HCT116 (cell line): ENCODE measurements around the gene SLC2A9. TPM values are rescaled to one million over a fixed set of nuclear protein-coding genes. Genes with fewer than 3 reads are reported as not detected.

Experiments used
- ATAC-seq: fragments of 200-7000 bp; cut with Tn5 transposase; 2 replicates; pipeline ENCODE4 v1.9.1; 2020; ENCODE audit warnings: mild to moderate bottlenecking, moderate library complexity
- BruUV-seq: library from RNA; stranded (reverse); fragments of 400-500 nt; replicated peaks from 2 replicates; lab custom pipeline; 2021; lab: Mats Ljungman, UMichigan
- CTCF ChIA-PET: fragments of 300-600 bp; sonication (Branson Sonifier 250); formaldehyde crosslinking; loops from one replicate; lab custom pipeline; 2021; ENCODE audit warnings: antibody characterized with exemption; lab: Charles Lee
- POLR2A ChIA-PET: fragments of 300-600, 350-600 bp; sonication (Branson Sonifier 250); formaldehyde crosslinking; loops from one replicate; lab custom pipeline; 2021; ENCODE audit warnings: antibody characterized with exemption; lab: Charles Lee
- RAD21 ChIA-PET, 2 experiments: fragments of 300-600 bp; sonication (Branson Sonifier 250); formaldehyde crosslinking; loops; one replicate each; lab custom pipeline; 2023; ENCODE audit warnings: low total read pairs in 2 of 2; ENCODE audit not compliant: uncharacterized antibody in 2 of 2, unreplicated experiment in 2 of 2, low non-redundant PET in 1 of 2; lab: Charles Lee
- DNase-seq: peaks from one replicate; pipeline ENCODE4 v3.0.0-alpha.2; 2010; ENCODE audit warnings: low read depth, low spot score
- H2AFZ ChIP-seq: fragments of 200-600 bp; shearing (Covaris generic), sonication (generic); 2 replicates; pipeline ENCODE4 v1.6.1; 2017; ENCODE audit warnings: low read depth, mixed run types, mixed read lengths, antibody characterized with exemption, low read length; ENCODE audit not compliant: poor library complexity, severe bottlenecking
- H3K27ac ChIP-seq: 2 replicates; pipeline ENCODE4 v1.5.1; 2012; ENCODE audit warnings: low read depth, low read length
- H3K27me3 ChIP-seq: fragments of 200-600 bp; sonication (generic); 2 replicates; pipeline ENCODE4 v1.6.1; 2016; ENCODE audit warnings: mixed run types, low read length, mixed read lengths; ENCODE audit not compliant: insufficient read depth
- H3K36me3 ChIP-seq, 2 experiments: fragments of 200-500 bp in 1 of 2; fragments of 200-600 bp in 1 of 2; sonication (Bioruptor generic) in 1 of 2; sonication (generic) in 1 of 2; 2 replicates each; pipeline versions ENCODE4 v1.5.1 to v1.6.1; 2014 to 2016; ENCODE audit warnings: low read length in 2 of 2, inconsistent platforms in 1 of 2, mixed read lengths in 1 of 2, mixed run types in 1 of 2; ENCODE audit not compliant: insufficient read depth in 2 of 2, control insufficient read depth in 1 of 2
- H3K4me1 ChIP-seq, 2 experiments: fragments of 200-600 bp in 1 of 2; sonication (generic) in 1 of 2; 2 replicates each; pipeline versions ENCODE4 v1.5.1 to v1.6.1; 2012 to 2017; ENCODE audit warnings: low read length in 2 of 2, inconsistent platforms in 1 of 2, mild to moderate bottlenecking in 1 of 2, mixed read lengths in 1 of 2, mixed run types in 1 of 2, moderate library complexity in 1 of 2; ENCODE audit not compliant: insufficient read depth in 2 of 2, control insufficient read depth in 1 of 2
- H3K4me2 ChIP-seq: fragments of 200-600 bp; sonication (generic); 2 replicates; pipeline ENCODE4 v1.6.1; 2017; ENCODE audit warnings: mixed run types, low read length, mixed read lengths
- H3K4me3 ChIP-seq, 2 experiments: fragments of 200-600 bp in 1 of 2; sonication (generic) in 1 of 2; replicated peaks in 1 of 2; 2 replicates each; pipeline ENCODE4 v1.5.1; 2011 to 2016; ENCODE audit warnings: low read length in 2 of 2, control low read depth in 1 of 2, low read depth in 1 of 2, mild to moderate bottlenecking in 1 of 2, mixed read lengths in 1 of 2, mixed run types in 1 of 2
- H3K79me2 ChIP-seq: fragments of 200-600 bp; sonication (generic); 2 replicates; pipeline ENCODE4 v1.6.1; 2017; ENCODE audit warnings: mild to moderate bottlenecking, mixed run types, low read length, moderate library complexity, mixed read lengths; ENCODE audit not compliant: insufficient read depth
- H3K9ac ChIP-seq: fragments of 200-600 bp; sonication (generic); 2 replicates; pipeline ENCODE4 v1.6.1; 2016; ENCODE audit warnings: low read length, mixed read lengths
- H3K9me2 ChIP-seq: fragments of 200-600 bp; sonication (generic), shearing (Covaris generic); 2 replicates; pipeline ENCODE4 v1.6.1; 2017; ENCODE audit warnings: mixed run types, mild to moderate bottlenecking, moderate library complexity; ENCODE audit not compliant: insufficient read depth
- H3K9me3 ChIP-seq, 2 experiments: fragments of 200-500 bp in 1 of 2; fragments of 200-600 bp in 1 of 2; sonication (Bioruptor generic) in 1 of 2; sonication (generic) in 1 of 2; 2 replicates each; pipeline ENCODE4 v1.6.1; 2014 to 2017; ENCODE audit warnings: low read length in 2 of 2, mixed read lengths in 2 of 2, inconsistent platforms in 1 of 2, low read depth in 1 of 2, mild to moderate bottlenecking in 1 of 2, mixed run types in 1 of 2, moderate library complexity in 1 of 2; ENCODE audit not compliant: control insufficient read depth in 1 of 2, insufficient read depth in 1 of 2
- H4K20me1 ChIP-seq: fragments of 200-600 bp; sonication (generic), shearing (Covaris generic); 2 replicates; pipeline ENCODE4 v1.6.1; 2017; ENCODE audit warnings: mixed run types, mild to moderate bottlenecking, moderate library complexity; ENCODE audit not compliant: insufficient read depth
- CBX3 ChIP-seq: IDR thresholded peaks from 2 replicates; pipeline ENCODE4 v1.6.1; 2012; ENCODE audit warnings: low read depth
- CEBPB ChIP-seq: IDR thresholded peaks from 2 replicates; pipeline ENCODE4 v1.6.1; 2012; ENCODE audit warnings: low read depth
- EGR1 ChIP-seq: IDR thresholded peaks from 2 replicates; pipeline ENCODE4 v1.6.1; 2012; ENCODE audit warnings: low read depth
- ELF1 ChIP-seq: IDR thresholded peaks from 2 replicates; pipeline ENCODE4 v1.6.1; 2012; ENCODE audit warnings: low read depth, borderline replicate concordance
- EZH2phosphoT487 ChIP-seq: fragments of 200-600 bp; IDR thresholded peaks from 2 replicates; pipeline ENCODE4 v1.6.1; 2018; ENCODE audit warnings: antibody characterized with exemption, borderline replicate concordance
- FOSL1 ChIP-seq: IDR thresholded peaks from 2 replicates; pipeline ENCODE4 v1.6.1; 2012; ENCODE audit warnings: low read depth
- JUND ChIP-seq: IDR thresholded peaks from 2 replicates; pipeline ENCODE4 v1.6.1; 2012
- POLR2AphosphoS5 ChIP-seq: IDR thresholded peaks from 2 replicates; pipeline ENCODE4 v1.6.1; 2011; ENCODE audit warnings: mild to moderate bottlenecking, low read depth, low read length, moderate library complexity
- RAD21 ChIP-seq: IDR thresholded peaks from 2 replicates; pipeline ENCODE4 v1.6.1; 2012; ENCODE audit warnings: low read depth, mild to moderate bottlenecking
- SIN3A ChIP-seq: IDR thresholded peaks from 2 replicates; pipeline ENCODE4 v1.6.1; 2012; ENCODE audit warnings: low read depth
- SP1 ChIP-seq: IDR thresholded peaks from 2 replicates; pipeline ENCODE4 v1.6.1; 2012; ENCODE audit warnings: low read depth
- SRF ChIP-seq: IDR thresholded peaks from 2 replicates; pipeline ENCODE4 v1.6.1; 2012; ENCODE audit warnings: low read depth
- TCF7L2 ChIP-seq: IDR thresholded peaks from 2 replicates; pipeline ENCODE4 v1.7.0; 2011; ENCODE audit warnings: borderline replicate concordance, inconsistent platforms; ENCODE audit not compliant: insufficient read depth, insufficient read length; ENCODE audit errors: extremely low read depth
- YY1 ChIP-seq: IDR thresholded peaks from 2 replicates; pipeline ENCODE4 v1.6.1; 2011; ENCODE audit warnings: low read length, low read depth, moderate library complexity, mild to moderate bottlenecking; ENCODE audit not compliant: insufficient replicate concordance; ENCODE audit errors: extremely low read depth
- ZNF274 ChIP-seq: fragments of 200-500 bp; sonication (Bioruptor generic); IDR thresholded peaks from 2 replicates; pipeline ENCODE4 v1.6.1; 2014; ENCODE audit warnings: mild to moderate bottlenecking, low read depth, low read length, inconsistent platforms
- intact Hi-C: fragments of 100-400 bp; cut with micrococcal nuclease; formaldehyde crosslinking; loops from 2 replicates; pipeline ENCODE4 v1.10.0; 2022
- total RNA-seq: library from RNA; stranded (reverse); gene quantifications from one replicate; pipeline ENCODE4 v1.2.1, GENCODE V29; 2021; ENCODE audit not compliant: unreplicated experiment
- TF ChIP-seq, protein P1 (sequence below): IDR thresholded peaks from 2 replicates; pipeline ENCODE4 v1.6.1; 2012
- TF ChIP-seq, protein P2 (sequence below), 3 experiments: fragments of 200-600 bp in 1 of 3; sonication (generic) in 1 of 3; IDR thresholded peaks in 2 of 3; conservative IDR thresholded peaks in 1 of 3; 2 replicates each; pipeline ENCODE4 v1.5.1; 2012 to 2017; ENCODE audit warnings: low read depth in 2 of 3, low read length in 2 of 3, antibody characterized with exemption in 1 of 3, borderline replicate concordance in 1 of 3, control low read depth in 1 of 3, mild to moderate bottlenecking in 1 of 3, mixed read lengths in 1 of 3, mixed run types in 1 of 3, moderate library complexity in 1 of 3; ENCODE audit not compliant: insufficient read depth in 1 of 3
- TF ChIP-seq, protein P3 (sequence below): IDR thresholded peaks from 2 replicates; pipeline ENCODE4 v1.6.1; 2012

The SLC2A9 gene
- total RNA-seq, 1 experiment from 2014 or later = 2.2 TPM

DNA sequence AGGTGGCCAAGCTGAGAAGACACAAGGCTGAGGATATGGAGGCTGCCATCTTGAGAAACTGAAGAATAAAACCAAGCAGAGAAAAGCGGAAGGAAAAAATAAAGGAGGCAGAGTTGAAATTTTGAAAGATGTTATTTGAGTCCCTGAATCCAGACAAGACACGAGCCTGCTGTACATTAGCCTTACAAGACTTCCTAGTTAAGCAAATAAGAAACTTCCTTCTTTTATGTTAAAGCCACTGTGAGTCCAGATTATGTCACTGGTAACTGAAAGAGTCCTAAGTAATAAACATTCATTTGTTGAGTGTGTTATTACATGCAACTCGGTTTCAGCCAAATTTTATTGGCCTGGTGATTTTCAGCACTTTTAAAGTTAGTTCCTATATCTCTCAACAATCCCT is 209.5 kb downstream of the SLC2A9 start:
- no peaks in the 10 kb centered on the region for H3K4me1 ChIP-seq
- H3K4me2 ChIP-seq = no peak overlapping the region
- H2AFZ ChIP-seq = no peak overlapping the region
- no peaks in the 10 kb centered on the region for H3K9me2 ChIP-seq
- peaks cover 26% of the 10 kb centered on the region for H3K27me3 ChIP-seq
- no TSS peak for BruUV-seq
- ChIA-PET POLR2A (no interaction called here), RAD21 (no interaction called here), CTCF (no interaction called here)
- ATAC-seq (no peak), DNase-seq (no peak)
- no peaks in the 10 kb centered on the region for H4K20me1 ChIP-seq
- H3K4me3 ChIP-seq = no peak overlapping the region
- H3K79me2 ChIP-seq = no peaks in the 10 kb centered on the region
- H3K27ac ChIP-seq = no peak overlapping the region
- H3K9me3 ChIP-seq = no peaks in the 10 kb centered on the region
- H3K36me3 ChIP-seq = no peaks in the 10 kb centered on the region
- intact Hi-C loops = no loop called here
- no peak overlapping the region for H3K9ac ChIP-seq
- TF ChIP-seq, protein P1, sequence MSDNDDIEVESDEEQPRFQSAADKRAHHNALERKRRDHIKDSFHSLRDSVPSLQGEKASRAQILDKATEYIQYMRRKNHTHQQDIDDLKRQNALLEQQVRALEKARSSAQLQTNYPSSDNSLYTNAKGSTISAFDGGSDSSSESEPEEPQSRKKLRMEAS = no peak
- no peak for TF ChIP-seq ELF1
- no peak for TF ChIP-seq EGR1
- no peak for TF ChIP-seq RAD21
- no peak for TF ChIP-seq CEBPB
- TF ChIP-seq YY1 = no peak
- no peak for TF ChIP-seq POLR2AphosphoS5
- TF ChIP-seq, all 23 proteins: peak for 0

DNA sequence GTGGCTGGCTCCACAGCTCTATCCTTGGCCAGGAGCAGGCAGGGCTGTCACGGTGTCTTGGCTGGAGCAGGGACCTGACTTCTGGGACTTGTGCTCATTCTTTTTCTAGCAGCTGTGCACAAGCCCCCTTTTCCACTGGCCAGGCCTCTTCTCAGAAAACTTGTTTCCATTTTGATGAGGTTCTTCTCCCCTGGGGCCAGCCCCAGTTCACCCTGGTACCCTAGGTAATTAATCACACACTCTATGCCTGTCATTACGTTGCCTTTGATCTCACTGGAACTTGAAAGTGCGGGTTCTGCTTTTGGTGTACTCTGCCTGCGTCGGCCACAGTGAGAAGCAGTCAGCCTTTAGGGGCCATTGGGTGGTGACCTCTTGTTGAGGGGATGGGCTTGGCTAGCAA is 213.2 kb downstream of the SLC2A9 start:
- H4K20me1 ChIP-seq = no peaks in the 10 kb centered on the region
- H3K4me1 ChIP-seq = no peaks in the 10 kb centered on the region
- H3K79me2 ChIP-seq = no peaks in the 10 kb centered on the region
- no TSS peak for BruUV-seq
- CTCF ChIA-PET = no interaction called here
- no peak overlapping the region for H3K27ac ChIP-seq
- H3K36me3 ChIP-seq = no peaks in the 10 kb centered on the region
- intact Hi-C loops = no loop called here
- no peak overlapping the region for H3K4me2 ChIP-seq
- peaks cover 14% of the 10 kb centered on the region for H3K27me3 ChIP-seq
- no peaks in the 10 kb centered on the region for H3K9me3 ChIP-seq
- DNase-seq (no peak), ATAC-seq (no peak)
- H3K4me3 ChIP-seq = no peak overlapping the region
- POLR2A ChIA-PET = no interaction called here
- H3K9me2 ChIP-seq = no peaks in the 10 kb centered on the region
- H3K9ac ChIP-seq = no peak overlapping the region
- H2AFZ ChIP-seq = no peak overlapping the region
- RAD21 ChIA-PET = no interaction called here
- TF ChIP-seq TCF7L2 (no peak), FOSL1 (no peak), JUND (no peak), POLR2AphosphoS5 (no peak), SP1 (no peak), RAD21 (no peak), CEBPB (no peak), EZH2phosphoT487 (no peak), SRF (no peak), SIN3A (no peak), EGR1 (no peak), CBX3 (no peak), ZNF274 (no peak), ELF1 (no peak)
- TF ChIP-seq, protein P1 = no peak
- TF ChIP-seq, protein P2, sequence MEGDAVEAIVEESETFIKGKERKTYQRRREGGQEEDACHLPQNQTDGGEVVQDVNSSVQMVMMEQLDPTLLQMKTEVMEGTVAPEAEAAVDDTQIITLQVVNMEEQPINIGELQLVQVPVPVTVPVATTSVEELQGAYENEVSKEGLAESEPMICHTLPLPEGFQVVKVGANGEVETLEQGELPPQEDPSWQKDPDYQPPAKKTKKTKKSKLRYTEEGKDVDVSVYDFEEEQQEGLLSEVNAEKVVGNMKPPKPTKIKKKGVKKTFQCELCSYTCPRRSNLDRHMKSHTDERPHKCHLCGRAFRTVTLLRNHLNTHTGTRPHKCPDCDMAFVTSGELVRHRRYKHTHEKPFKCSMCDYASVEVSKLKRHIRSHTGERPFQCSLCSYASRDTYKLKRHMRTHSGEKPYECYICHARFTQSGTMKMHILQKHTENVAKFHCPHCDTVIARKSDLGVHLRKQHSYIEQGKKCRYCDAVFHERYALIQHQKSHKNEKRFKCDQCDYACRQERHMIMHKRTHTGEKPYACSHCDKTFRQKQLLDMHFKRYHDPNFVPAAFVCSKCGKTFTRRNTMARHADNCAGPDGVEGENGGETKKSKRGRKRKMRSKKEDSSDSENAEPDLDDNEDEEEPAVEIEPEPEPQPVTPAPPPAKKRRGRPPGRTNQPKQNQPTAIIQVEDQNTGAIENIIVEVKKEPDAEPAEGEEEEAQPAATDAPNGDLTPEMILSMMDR (IDR thresholded peaks at IDR 0.05 in 2 of 3, conservative IDR thresholded peaks at IDR 0.05 in 1 of 3; ENCODE audit: borderline replicate concordance in 1 of 3, insufficient read depth in 1 of 3, low read depth in 2 of 3, low read length in 2 of 3) = no peak
- TF ChIP-seq, protein P3, sequence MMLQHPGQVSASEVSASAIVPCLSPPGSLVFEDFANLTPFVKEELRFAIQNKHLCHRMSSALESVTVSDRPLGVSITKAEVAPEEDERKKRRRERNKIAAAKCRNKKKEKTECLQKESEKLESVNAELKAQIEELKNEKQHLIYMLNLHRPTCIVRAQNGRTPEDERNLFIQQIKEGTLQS = no peak
